ENCODE measurements around the gene CPS1. TPM values are rescaled to one million over a fixed set of nuclear protein-coding genes. Genes with fewer than 3 reads are reported as not detected.

The CPS1 gene
- total and polyA plus RNA-seq, 2 experiments from 2014 or later, result 5.5 to 11.0 TPM

- TF ChIP-seq NANOG (IDR thresholded peaks at IDR 0.05; ENCODE audit: borderline replicate concordance) (no peak), JUNB (IDR thresholded peaks at IDR 0.05; ENCODE audit: unreplicated experiment) (no peak), CTCF (conservative IDR thresholded peaks at IDR 0.05; ENCODE audit: low read depth in 2 of 2) (no peak)
- no peak overlapping the region for H3K4me2 ChIP-seq
- no peaks in the 10 kb centered on the region for H3K9me3 Mint-ChIP-seq
- H3K79me2 ChIP-seq (replicated peaks; ENCODE audit: insufficient read depth), result no peaks in the 10 kb centered on the region
- H3K36me3 Mint-ChIP-seq (ENCODE audit: low read depth), result no peaks in the 10 kb centered on the region
- no peaks in the 10 kb centered on the region for H4K20me1 ChIP-seq (replicated peaks; ENCODE audit: insufficient read depth)
- DNase-seq (ENCODE audit: low spot score) (no peak), ATAC-seq (no peak)
- H3K27me3 Mint-ChIP-seq (ENCODE audit: insufficient read depth, low read depth, poor library complexity), result peaks cover 6% of the 10 kb centered on the region
- peaks cover 38% of the 10 kb centered on the region for H3K4me1 ChIP-seq (ENCODE audit: insufficient read depth)
- no peak overlapping the region for H3K27ac ChIP-seq (ENCODE audit: low read depth)
- no peaks in the 10 kb centered on the region for H3F3A ChIP-seq (replicated peaks; ENCODE audit: low read depth)
- no peaks in the 10 kb centered on the region for H3K9me2 ChIP-seq (ENCODE audit: insufficient read depth)
- H2AFZ ChIP-seq, result peak overlapping the region; percentile 9; the same call in 1 of the 2 replicates
- no peaks in the 10 kb centered on the region for H3K27me3 ChIP-seq (ENCODE audit: insufficient read depth)
- H3K4me3 ChIP-seq, result no peak overlapping the region
- 0 out of 2 replicates have a peak overlapping the region, but pooled peaks have one; percentile 17 for H3K27ac Mint-ChIP-seq
- H3K36me3 ChIP-seq (ENCODE audit: insufficient read depth), result no peaks in the 10 kb centered on the region
- H3K4me3 Mint-ChIP-seq, result no peak overlapping the region
- H3K4me1 Mint-ChIP-seq, result peaks cover 36% of the 10 kb centered on the region
Measured at GRCh38 chr2:210715560-210716082, 159.2 kb downstream of the CPS1 start.

GRCh38 chr2:210718503-210718902 is 162.1 kb downstream of the CPS1 start:
- Histone ChIP-seq H3K4me3 (no peak overlapping the region), H2AFZ (peak overlapping the region; percentile 14; the same call in 1 of the 2 replicates), H3K79me2 (replicated peaks; ENCODE audit: insufficient read depth) (no peaks in the 10 kb centered on the region), H3K27ac (ENCODE audit: low read depth) (no peak overlapping the region; the same call in 1 of the 2 replicates), H3K9me2 (ENCODE audit: insufficient read depth) (no peaks in the 10 kb centered on the region), H3K27me3 (ENCODE audit: insufficient read depth) (no peaks in the 10 kb centered on the region), H3K4me1 (ENCODE audit: insufficient read depth) (peaks cover 38% of the 10 kb centered on the region), H4K20me1 (replicated peaks; ENCODE audit: insufficient read depth) (no peaks in the 10 kb centered on the region), H3F3A (replicated peaks; ENCODE audit: low read depth) (no peaks in the 10 kb centered on the region), H3K4me2 (0 out of 2 replicates have a peak overlapping the region, but pooled peaks have one; percentile 31), H3K36me3 (ENCODE audit: insufficient read depth) (no peaks in the 10 kb centered on the region)
- Mint-ChIP-seq H3K27me3 (ENCODE audit: insufficient read depth, low read depth, poor library complexity) (peaks cover 6% of the 10 kb centered on the region), H3K36me3 (ENCODE audit: low read depth) (no peaks in the 10 kb centered on the region), H3K4me1 (peaks cover 36% of the 10 kb centered on the region), H3K4me3 (no peak overlapping the region), H3K9me3 (no peaks in the 10 kb centered on the region), H3K27ac (peak overlapping the region; percentile 80)
- TF ChIP-seq REST (IDR thresholded peaks at IDR 0.05; ENCODE audit: unreplicated experiment), result no peak
- no peak for TF ChIP-seq EZH2phosphoT487 (IDR thresholded peaks at IDR 0.05; ENCODE audit: unreplicated experiment)
- TF ChIP-seq ZNF462 (CRISPR knock-in tag; IDR thresholded peaks at IDR 0.05), result no peak
- no peak for ATAC-seq
- DNase-seq (ENCODE audit: low spot score), result no peak
